GM19238 (cell line): ENCODE measurements around the gene ZCRB1.
"Not testable (repeated sequence)": the region's sequence is repeated elsewhere in the genome, so short reads cannot be mapped to it uniquely, and the experiment has no call there.

Experiments used
- DNase-seq: peaks from one replicate; pipeline ENCODE4 v3.0.0; 2011; ENCODE audit warnings: low spot score; ENCODE audit not compliant: insufficient read length

The ZCRB1 gene

GRCh38 chr12:42330097-42330496 is 4.2 kb upstream of the ZCRB1 start:
- DNase-seq, result not testable (repeated sequence)

GRCh38 chr12:42327227-42327590 is 1.3 kb upstream of the ZCRB1 start:
- DNase-seq, result no peak

- no peak for DNase-seq
These were observed 790 bp upstream of the ZCRB1 start for GRCh38 chr12:42326541-42327226.

- DNase-seq, result no peak
These were observed 605 bp downstream of the ZCRB1 start for GRCh38 chr12:42325326-42325652.

GRCh38 chr12:42323856-42324255 is 2.0 kb downstream of the ZCRB1 start:
- DNase-seq, result no peak

GRCh38 chr12:42322567-42322966 is 3.3 kb downstream of the ZCRB1 start:
- no peak for DNase-seq

- DNase-seq, result no peak
These were observed 5.1 kb downstream of the ZCRB1 start for GRCh38 chr12:42320796-42321195.

GRCh38 chr12:42315108-42315507 is 10.8 kb downstream of the ZCRB1 start:
- no peak for DNase-seq

- DNase-seq, result no peak
These were observed 15.9 kb downstream of the ZCRB1 start for GRCh38 chr12:42309996-42310395.

GRCh38 chr12:42308390-42308789 is 17.5 kb downstream of the ZCRB1 start:
- no peak for DNase-seq

GRCh38 chr12:42306297-42306696 is 19.6 kb downstream of the ZCRB1 start:
- no peak for DNase-seq

- no peak for DNase-seq
These were observed 26.2 kb downstream of the ZCRB1 start for GRCh38 chr12:42299392-42300308.

- DNase-seq, result no peak
These were observed 27.0 kb downstream of the ZCRB1 start for GRCh38 chr12:42298887-42299286.

GRCh38 chr12:42296503-42297109 is 29.3 kb downstream of the ZCRB1 start:
- DNase-seq, result no peak

- DNase-seq, result no peak
These were observed 34.2 kb downstream of the ZCRB1 start for GRCh38 chr12:42291680-42292079.

- DNase-seq, result no peak
These were observed 37.4 kb downstream of the ZCRB1 start for GRCh38 chr12:42288544-42288943.

GRCh38 chr12:42286741-42287140 is 39.2 kb downstream of the ZCRB1 start:
- no peak for DNase-seq

- no peak for DNase-seq
These were observed 40.5 kb downstream of the ZCRB1 start for GRCh38 chr12:42285431-42285830.

GRCh38 chr12:42284876-42285275 is 41.0 kb downstream of the ZCRB1 start:
- no peak for DNase-seq

- DNase-seq, result no peak
These were observed 41.7 kb downstream of the ZCRB1 start for GRCh38 chr12:42284157-42284556.

- DNase-seq, result no peak
These were observed 42.2 kb downstream of the ZCRB1 start for GRCh38 chr12:42283739-42284138.

- no peak for DNase-seq
These were observed 43.6 kb downstream of the ZCRB1 start for GRCh38 chr12:42282294-42282693.
